GM18909 (cell line): Measurements from ENCODE around the gene SDK1.

Experiments used
- ATAC-seq: cut with Tn5 transposase; IDR thresholded peaks from one replicate; pipeline ENCODE4 v1.9.1; 2021; ENCODE audit warnings: mild to moderate bottlenecking; ENCODE audit not compliant: unreplicated experiment, poor library complexity

Gene SDK1

GRCh38 chr7:3757059-3757458 lies 456.0 kb downstream of the SDK1 start:
- ATAC-seq, result no peak

DNA sequence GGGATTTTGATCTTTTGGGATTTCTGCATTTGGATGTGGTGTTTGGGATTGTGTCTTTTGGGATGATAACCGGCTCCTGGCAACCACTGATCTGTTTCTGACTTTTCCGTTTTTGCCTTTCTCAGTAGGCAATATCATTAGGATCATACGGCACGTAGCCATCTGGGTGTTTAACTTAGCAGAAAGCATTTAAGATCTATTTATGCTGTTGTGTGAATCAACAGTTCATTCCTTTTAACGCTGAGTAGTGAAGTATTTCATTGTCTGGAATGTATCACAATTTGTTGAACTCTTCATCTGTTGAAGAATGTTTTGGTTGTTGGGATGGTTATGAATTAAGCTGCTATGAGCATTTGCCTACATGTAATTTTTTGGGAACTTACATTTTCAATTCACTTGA lies 459.6 kb downstream of the SDK1 start:
- ATAC-seq, result no peak

DNA sequence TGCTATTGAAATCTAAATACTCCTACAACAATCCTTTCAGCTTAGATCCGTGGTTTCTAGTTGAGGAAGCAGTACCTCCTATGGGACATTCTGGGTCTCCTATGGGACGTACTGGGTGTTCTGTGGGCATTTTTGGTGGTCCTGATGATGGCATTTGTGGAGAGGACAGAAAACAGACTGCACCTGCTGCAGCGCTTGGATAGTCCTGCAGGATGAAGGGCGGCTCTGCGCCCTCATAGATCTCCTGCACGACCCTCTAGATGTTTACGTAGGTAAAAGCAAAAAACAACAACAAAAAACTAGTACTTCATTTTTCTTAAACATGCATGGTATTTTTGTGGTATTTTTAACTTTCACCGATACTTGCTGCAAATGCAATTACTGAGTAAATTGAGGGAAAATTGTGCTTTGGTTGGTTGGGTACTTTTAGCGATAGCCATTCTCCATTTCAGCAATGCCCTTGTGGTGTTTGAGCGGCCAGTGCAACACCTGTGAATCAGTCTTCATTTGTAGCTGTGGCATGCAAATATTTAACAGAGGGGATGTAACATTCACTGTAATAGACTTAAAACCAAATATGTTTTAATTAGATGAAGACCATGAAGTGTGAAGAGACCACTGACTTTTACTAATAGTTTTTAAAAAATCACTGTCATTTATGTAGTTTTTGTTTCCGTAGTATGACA lies 461.2 kb downstream of the SDK1 start:
- ATAC-seq, result no peak

- ATAC-seq, result no peak
Observed at GRCh38 chr7:3767917-3768777, 467.1 kb downstream of the SDK1 start.

GRCh38 chr7:3771906-3772305 lies 470.9 kb downstream of the SDK1 start:
- ATAC-seq, result no peak

DNA sequence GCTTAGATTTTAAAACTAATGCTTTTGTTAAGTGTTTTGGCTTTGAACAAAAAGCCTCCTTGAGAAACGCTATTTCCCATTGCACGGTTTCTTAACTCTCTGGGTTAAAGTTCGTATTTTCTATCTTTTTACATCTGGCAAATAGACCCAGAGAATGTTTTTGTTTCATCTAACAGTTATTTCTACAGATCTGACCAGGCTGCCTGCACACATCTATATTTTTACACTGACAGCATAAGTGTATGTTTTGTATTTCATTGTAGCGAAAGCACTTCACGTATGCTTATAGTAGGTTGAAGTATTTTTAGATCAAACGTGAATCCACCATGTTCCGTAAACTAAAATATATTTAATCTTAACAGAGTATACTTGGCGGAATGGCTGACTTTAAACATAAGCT lies 477.3 kb downstream of the SDK1 start:
- ATAC-seq, result no peak

- ATAC-seq, result no peak
Observed at GRCh38 chr7:3780016-3780415, 479.0 kb downstream of the SDK1 start.

GRCh38 chr7:3780525-3780924 lies 479.5 kb downstream of the SDK1 start:
- no peak for ATAC-seq

- ATAC-seq, result no peak
Observed at GRCh38 chr7:3781607-3782006, 480.6 kb downstream of the SDK1 start.

GRCh38 chr7:3787717-3788264 lies 486.7 kb downstream of the SDK1 start:
- no peak for ATAC-seq

DNA sequence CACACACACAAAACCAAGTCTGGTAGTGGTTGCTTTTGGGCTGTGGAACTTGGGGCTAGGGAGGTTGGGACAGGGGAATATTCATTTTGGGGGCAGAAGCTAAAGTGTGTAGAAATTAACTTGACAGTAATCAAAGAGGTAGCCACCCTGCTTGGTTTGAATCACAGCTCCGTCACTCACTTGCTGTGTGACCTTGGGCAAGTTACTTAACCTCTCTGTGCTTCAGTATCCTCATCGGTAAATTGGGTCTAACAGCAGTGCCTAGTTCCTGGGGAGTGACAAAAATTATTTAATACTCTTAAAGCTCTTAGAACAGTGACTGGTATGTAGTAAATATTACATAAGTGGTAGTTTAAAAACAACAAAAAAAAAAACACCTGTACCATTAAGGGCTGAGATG lies 489.8 kb downstream of the SDK1 start:
- no peak for ATAC-seq

DNA sequence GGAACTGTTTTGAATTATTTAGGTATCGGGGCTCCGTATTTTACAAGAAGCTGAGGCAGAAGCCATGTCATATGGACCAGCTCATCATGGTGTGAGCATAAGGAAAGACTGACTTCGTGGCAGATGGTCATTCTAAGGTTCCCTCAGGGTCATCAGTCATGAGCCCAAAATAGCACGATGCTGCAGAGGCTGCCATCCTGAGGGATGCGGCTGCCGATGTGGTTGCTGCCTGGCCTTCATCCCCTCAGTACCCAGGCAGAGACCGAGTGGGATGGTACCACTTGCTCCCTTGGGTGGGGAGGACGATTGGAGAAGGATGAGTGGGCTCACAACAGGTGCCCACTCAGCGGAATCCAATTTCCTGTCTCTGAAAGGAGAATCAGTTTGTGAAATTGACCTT lies 490.3 kb downstream of the SDK1 start:
- no peak for ATAC-seq

GRCh38 chr7:3795141-3795540 lies 494.1 kb downstream of the SDK1 start:
- ATAC-seq, result no peak

DNA sequence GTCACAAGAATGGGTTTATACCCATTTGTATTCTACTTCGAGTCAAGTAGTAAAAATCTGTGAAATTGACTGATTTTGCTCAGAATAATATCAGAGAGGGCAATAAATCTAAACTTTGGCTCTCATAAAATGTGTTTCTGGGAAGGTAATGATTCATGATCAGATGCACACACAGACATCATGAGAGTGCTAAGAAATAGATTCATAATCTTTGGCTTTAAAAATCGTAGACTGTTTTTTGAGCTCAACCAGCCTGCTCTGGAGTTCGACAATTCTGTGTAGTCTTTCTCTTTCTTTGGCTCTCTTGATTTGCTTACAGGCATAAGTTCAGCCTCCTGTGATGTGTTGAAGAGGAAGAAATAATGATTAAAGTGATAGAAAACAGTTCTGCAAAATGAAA lies 494.7 kb downstream of the SDK1 start:
- ATAC-seq, result no peak

DNA sequence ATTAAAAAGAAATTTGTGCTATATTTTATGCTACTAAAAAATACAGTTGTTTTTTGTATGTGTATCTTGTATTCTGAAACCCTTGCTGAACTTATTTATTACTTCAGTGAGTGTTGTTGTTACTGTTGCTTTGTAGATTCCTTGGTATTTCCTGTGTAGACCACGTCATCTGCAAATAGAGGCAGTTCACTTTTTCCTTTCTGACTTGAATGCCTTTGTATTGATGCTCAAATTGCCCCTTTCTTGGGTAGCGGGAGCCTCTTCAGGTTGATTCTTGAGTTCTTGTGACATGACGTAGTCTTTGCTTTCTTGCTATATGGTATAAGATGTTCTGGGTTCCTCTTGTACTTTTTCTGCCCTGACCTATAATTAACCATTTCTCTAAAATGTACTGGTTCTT lies 504.1 kb downstream of the SDK1 start:
- ATAC-seq, result no peak

GRCh38 chr7:3806516-3806915 lies 505.5 kb downstream of the SDK1 start:
- no peak for ATAC-seq

DNA sequence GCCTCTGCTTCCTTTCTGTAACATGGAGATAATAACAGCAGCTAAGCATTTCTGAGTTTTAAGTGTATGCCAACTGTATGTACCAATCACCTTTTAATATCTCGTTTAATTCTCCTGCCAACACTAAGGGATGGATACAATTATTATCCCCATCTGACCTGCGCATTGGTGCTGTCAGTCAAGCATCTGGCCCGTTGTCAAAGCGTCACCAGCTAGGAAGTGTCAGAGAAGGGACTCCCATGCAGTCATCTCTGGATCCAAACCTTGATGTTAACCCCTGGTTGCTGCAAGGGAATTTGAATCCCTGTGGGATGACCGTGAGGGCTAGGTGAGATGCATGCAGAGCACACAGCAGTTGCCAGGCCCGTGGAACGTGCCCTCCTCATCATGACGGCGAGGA lies 506.8 kb downstream of the SDK1 start:
- no peak for ATAC-seq

GRCh38 chr7:3821488-3821887 lies 520.4 kb downstream of the SDK1 start:
- no peak for ATAC-seq

GRCh38 chr7:3825491-3825890 lies 524.4 kb downstream of the SDK1 start:
- no peak for ATAC-seq

GRCh38 chr7:3832199-3832598 lies 531.1 kb downstream of the SDK1 start:
- ATAC-seq, result no peak

DNA sequence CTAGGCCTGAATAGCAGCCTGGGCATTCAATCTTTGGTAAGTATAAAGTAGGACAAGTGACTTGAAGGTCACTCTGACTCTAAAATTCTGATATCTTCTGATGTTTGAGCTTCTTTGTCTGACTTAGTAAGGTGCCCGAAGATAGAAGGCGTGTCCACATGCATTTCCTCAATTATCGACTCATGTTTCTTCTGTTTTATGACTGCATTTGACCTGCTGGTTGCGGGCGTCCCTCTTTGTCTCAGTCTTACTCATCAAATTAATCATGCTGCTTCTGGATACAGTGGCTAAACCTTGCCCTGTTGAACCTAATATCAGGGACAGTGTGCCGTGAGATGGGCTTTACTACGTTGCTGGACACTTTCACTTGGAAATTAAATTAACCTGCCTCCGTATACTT lies 534.1 kb downstream of the SDK1 start:
- ATAC-seq, result no peak

- no peak for ATAC-seq
Observed at GRCh38 chr7:3836855-3837254, 535.8 kb downstream of the SDK1 start.
